Measurements from ENCODE around the gene GRM7. TPM values are rescaled to one million over a fixed set of nuclear protein-coding genes. Genes with fewer than 3 reads are reported as not detected.

The GRM7 gene
- polyA plus RNA-seq, 3 donors: 1.2 to 1.8 (median 1.5) TPM

DNA sequence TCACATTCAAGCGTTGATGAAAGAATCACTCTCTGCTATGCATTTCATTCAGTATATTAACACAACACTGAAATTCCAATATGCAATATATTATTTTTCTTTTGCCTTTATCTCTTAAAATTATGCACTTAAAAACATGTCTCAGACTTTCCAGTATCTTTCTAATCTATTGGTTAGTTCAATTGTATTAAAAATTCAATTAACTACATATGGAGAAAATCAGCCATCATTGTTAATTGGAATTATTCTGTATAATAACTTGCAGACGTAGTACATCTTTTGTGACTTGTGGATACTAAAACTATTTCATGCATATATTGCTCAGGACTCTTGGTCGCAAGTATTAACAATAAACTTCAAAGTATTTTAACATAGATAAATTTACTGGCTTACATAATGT is 715.6 kb downstream of the GRM7 start:
- no peak for DNase-seq

GRCh38 chr3:7577513-7577912 is 716.6 kb downstream of the GRM7 start:
- no peak for DNase-seq

DNA sequence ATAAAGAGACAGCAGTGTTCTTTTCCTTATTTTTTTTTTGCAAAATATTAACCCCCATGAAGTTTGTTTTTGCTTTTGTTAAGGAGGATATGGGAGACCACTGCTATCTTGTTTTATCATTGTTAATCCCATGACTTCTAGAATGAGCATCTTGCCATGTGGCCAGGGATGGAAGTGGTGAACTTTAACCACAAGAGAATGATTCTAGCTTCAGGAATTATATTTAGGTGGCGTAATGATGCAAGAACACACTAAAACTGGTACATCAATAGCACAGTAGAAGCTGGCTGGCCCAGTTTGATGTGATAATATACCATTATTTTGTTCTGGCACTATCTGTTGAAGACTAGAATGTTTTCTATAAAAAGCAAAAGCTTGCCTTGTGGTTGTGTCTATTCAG is 720.9 kb downstream of the GRM7 start:
- no peak for DNase-seq

GRCh38 chr3:7585052-7585451 is 724.1 kb downstream of the GRM7 start:
- no peak for DNase-seq

- peak; percentile 42 for DNase-seq
These were observed 727.3 kb downstream of the GRM7 start for GRCh38 chr3:7588236-7588635.

- DNase-seq: no peak
These were observed 728.6 kb downstream of the GRM7 start for GRCh38 chr3:7589526-7589925.

GRCh38 chr3:7602297-7602696 is 741.4 kb downstream of the GRM7 start:
- no peak for DNase-seq

GRCh38 chr3:7607083-7607482 is 746.2 kb downstream of the GRM7 start:
- DNase-seq: no peak

- no peak for DNase-seq
These were observed 746.8 kb downstream of the GRM7 start for GRCh38 chr3:7607676-7608075.

DNA sequence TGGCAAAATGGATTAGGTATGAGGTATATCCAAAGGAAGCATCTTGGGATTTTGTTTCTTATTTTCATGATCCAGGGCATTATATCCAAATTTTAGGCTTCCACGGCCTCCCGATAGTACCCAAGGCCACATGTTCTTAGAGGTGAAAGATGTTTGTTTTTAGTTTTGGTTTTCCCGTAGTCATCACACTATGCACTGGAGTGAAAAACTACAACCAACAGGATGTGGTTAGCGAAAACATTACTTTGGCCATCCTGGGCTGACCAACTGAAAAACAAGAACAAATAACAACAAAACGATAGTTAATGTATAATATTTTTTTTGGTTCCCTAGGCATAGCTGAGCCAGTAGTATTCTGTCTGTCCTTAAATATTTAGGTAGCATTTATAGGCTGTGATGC is 749.7 kb downstream of the GRM7 start:
- DNase-seq: no peak

DNA sequence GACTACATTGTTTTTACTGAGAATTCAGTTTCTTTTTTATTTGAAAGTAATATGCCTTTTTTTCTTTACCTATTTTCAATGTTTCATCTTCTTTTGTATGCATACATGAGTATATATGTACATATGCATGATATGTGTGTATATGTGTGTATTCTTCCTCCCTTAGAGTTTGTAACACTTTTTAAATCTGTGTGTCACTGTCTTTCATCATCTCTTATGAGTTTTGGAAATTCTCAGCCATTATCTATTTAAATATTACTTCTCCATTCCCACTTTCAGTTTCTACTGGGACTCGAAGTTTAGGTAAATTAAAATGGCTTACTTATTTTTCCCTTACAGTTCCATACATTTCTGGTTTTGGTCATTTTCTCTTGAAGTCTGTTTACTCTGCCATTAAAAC is 754.1 kb downstream of the GRM7 start:
- no peak for DNase-seq

DNA sequence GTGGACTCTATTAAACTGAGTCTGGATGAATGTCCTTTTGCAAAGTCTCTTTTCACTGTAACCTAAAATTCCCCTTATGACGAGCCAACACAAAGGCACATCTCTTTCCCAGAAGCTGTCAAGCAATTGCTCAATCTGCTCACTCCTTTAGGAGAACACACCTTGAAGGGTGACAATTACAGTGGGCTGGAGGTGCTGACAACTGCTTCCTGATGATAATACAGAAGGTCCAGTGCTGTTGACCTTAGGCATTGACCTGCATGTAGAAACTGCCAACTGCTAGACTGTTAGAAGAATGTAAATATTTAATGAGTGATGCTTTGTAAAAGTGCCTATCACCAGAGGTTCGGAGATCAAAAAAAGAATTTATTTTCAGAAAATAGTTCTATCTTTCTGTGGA is 757.7 kb downstream of the GRM7 start:
- no peak for DNase-seq

DNA sequence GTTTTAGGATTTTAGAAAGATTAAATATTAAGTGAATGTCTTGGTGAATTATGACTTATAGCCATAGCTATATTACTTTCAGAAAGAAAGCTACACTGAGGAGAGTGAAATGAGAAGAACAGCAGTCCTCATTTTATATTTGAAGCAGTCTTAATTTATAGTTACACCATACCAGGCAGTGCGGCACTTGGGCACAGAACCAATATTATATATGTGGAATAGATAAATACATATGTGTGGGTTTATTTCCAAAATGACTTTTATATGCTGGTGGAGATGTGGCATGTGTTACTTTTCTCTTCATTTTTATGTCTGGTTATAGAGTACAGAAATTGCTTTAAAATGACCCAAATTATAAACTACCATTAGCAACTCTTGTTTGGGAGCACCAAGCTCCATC is 759.5 kb downstream of the GRM7 start:
- no peak for DNase-seq

- no peak for DNase-seq
These were observed 760.2 kb downstream of the GRM7 start for GRCh38 chr3:7621046-7621630.

- DNase-seq: no peak
These were observed 760.7 kb downstream of the GRM7 start for GRCh38 chr3:7621651-7622050.

DNA sequence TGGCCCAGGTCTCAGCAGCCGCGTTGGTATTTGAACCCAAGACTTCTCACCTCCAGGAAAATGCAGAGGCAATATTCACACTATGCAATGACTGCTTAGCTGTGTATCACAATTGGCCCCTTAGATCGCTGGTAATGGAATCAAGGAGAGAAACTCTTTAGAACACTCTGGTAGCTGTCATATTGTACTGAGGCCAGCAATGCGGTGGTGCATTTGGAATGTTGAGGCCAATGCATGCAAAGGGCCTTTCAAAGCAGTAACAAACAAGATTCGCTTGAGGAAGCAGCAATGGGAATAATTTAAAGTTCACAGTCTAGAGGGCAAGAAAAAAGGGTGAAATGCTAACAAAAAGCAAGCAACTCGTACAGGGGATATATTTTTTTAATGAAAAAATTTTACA is 764.1 kb downstream of the GRM7 start:
- no peak for DNase-seq

- DNase-seq: no peak
These were observed 769.5 kb downstream of the GRM7 start for GRCh38 chr3:7630351-7630911.

GRCh38 chr3:7630925-7631324 is 770.0 kb downstream of the GRM7 start:
- peak; percentile 19 for DNase-seq

- DNase-seq: no peak
These were observed 771.4 kb downstream of the GRM7 start for GRCh38 chr3:7632305-7632704.

DNA sequence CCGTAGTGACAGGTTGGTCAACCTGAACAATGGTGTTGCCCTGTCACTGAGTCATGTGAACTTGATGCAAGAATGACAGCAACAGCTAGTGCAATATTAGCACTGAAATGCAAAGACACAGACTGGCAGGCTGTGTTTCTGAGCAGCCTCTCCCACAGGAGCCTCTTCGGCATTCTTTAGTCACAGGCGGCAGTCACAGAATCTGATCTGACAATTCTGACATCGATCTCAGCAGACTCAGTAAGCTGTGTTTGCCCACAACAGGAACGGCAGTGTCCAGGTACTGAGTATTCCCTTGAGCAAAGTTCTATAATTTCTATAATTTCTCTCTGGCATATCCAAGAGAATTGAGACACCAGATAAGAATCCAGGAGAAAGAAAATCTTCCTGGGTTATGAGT is 776.8 kb downstream of the GRM7 start:
- DNase-seq: no peak

DNA sequence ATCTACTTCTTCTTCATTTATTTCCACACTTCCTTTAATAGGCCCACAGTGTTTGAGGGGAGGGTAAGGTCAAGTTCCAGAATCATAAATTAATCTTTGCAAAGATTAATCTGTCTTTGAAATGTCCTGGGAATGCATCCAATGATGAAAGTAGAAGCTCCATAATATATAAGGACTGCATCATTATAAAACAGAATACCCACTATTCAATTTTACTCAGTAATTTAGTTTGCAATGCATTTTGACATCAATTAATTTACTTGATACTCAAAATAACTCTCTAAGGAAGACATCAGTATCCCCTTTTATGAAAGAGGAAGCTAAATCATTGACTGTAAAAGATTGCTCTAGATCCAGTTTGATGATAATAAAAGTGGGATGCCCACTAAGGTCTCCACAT is 777.2 kb downstream of the GRM7 start:
- no peak for DNase-seq

- DNase-seq: no peak
These were observed 779.9 kb downstream of the GRM7 start for GRCh38 chr3:7640787-7641186.

DNA sequence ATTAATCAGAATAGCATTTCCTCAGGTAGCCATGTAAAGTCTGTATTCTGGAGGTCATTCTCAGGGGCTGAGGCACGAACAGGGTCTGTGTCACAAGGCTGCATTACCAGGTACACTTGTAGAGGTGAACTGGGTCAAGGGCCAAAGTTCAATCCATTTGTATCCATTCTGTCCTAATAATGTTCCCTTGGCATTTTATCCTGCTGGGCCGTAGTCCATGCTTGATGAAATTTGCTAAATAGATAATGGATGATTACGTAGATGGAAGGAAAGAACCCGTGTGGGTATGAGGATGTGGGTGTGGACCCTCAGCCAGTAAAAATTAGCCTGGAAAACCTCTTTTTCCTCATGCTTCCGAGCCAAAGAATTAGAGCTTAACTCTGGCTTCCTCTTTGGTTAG is 785.9 kb downstream of the GRM7 start:
- DNase-seq: no peak

DNA sequence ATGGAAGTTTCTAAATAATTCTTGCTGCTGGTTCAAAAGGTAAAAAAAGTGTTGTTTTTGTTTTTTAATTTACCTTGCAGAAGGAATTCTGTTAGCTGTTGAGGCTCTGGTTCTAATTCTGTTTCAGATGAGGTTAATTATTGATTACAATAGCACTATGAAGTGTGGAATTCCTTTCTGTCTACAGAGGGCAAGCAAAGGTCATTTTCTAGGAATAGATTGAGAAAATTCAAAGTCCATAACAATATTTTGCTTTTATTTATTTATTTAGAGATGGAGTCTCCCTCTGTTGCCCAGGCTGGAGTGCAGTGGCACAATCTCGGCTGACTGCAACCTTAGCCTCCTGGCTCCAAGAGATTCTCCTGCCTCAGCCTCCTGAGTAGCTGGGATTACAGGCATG is 789.6 kb downstream of the GRM7 start:
- no peak for DNase-seq

- DNase-seq: no peak
These were observed 790.4 kb downstream of the GRM7 start for GRCh38 chr3:7651274-7651673.

Measured in renal pelvis (tissue), 4 donors.